GM12878 (cell line): ENCODE data around the gene SLFNL1.

Source experiments
- BACH1 ChIP-seq: fragments of 450-650 bp; IDR thresholded peaks from 2 replicates; pipeline ENCODE4 v1.6.1; 2017; ENCODE audit warnings: mild to moderate bottlenecking, borderline replicate concordance
- CREB1 ChIP-seq: IDR thresholded peaks from 2 replicates; pipeline ENCODE4 v1.6.1; 2012; ENCODE audit warnings: low read depth, mild to moderate bottlenecking, inconsistent platforms
- CTCF ChIP-seq, 3 experiments: IDR thresholded peaks in 2 of 3; conservative IDR thresholded peaks in 1 of 3; 2 replicates each; pipeline ENCODE4 v1.5.1; 2011; ENCODE audit warnings: low read depth in 3 of 3, low read length in 3 of 3, mild to moderate bottlenecking in 3 of 3, control low read depth in 2 of 3, moderate library complexity in 2 of 3, inconsistent platforms in 1 of 3, mixed read lengths in 1 of 3; ENCODE audit not compliant: control insufficient read depth in 2 of 3, insufficient read depth in 1 of 3; ENCODE audit errors: extremely low read depth in 1 of 3
- KAT2A ChIP-seq: conservative IDR thresholded peaks from 2 replicates; pipeline ENCODE4 v1.6.1; 2011; ENCODE audit warnings: low read depth, low read length; ENCODE audit not compliant: control insufficient read depth
- NFIC ChIP-seq: IDR thresholded peaks from 2 replicates; pipeline ENCODE4 v1.6.1; 2012; ENCODE audit warnings: low read depth, mild to moderate bottlenecking, inconsistent platforms, low read length, moderate library complexity
- POLR2A ChIP-seq: IDR thresholded peaks from 2 replicates; pipeline ENCODE4 v1.6.1; 2011; ENCODE audit warnings: low read depth, mild to moderate bottlenecking, low read length
- POLR2AphosphoS5 ChIP-seq: IDR thresholded peaks from 2 replicates; pipeline ENCODE4 v1.6.1; 2011; ENCODE audit warnings: mild to moderate bottlenecking, low read length, inconsistent platforms
- SIN3A ChIP-seq: IDR thresholded peaks from 2 replicates; pipeline ENCODE4 v1.6.1; 2012; ENCODE audit warnings: low read depth, low read length, improper control_type of control experiment
- SREBF1 ChIP-seq: IDR thresholded peaks from 2 replicates; pipeline ENCODE4 v1.6.1; 2012; ENCODE audit warnings: mild to moderate bottlenecking, low read length
- TF ChIP-seq, protein P1 (sequence below): IDR thresholded peaks from 2 replicates; pipeline ENCODE4 v1.6.1; 2012; ENCODE audit warnings: mild to moderate bottlenecking, low read depth, low read length

GRCh38 chr1:40969445-40969844 is 52.1 kb downstream of the SLFNL1 start:
- TF ChIP-seq, protein P1, sequence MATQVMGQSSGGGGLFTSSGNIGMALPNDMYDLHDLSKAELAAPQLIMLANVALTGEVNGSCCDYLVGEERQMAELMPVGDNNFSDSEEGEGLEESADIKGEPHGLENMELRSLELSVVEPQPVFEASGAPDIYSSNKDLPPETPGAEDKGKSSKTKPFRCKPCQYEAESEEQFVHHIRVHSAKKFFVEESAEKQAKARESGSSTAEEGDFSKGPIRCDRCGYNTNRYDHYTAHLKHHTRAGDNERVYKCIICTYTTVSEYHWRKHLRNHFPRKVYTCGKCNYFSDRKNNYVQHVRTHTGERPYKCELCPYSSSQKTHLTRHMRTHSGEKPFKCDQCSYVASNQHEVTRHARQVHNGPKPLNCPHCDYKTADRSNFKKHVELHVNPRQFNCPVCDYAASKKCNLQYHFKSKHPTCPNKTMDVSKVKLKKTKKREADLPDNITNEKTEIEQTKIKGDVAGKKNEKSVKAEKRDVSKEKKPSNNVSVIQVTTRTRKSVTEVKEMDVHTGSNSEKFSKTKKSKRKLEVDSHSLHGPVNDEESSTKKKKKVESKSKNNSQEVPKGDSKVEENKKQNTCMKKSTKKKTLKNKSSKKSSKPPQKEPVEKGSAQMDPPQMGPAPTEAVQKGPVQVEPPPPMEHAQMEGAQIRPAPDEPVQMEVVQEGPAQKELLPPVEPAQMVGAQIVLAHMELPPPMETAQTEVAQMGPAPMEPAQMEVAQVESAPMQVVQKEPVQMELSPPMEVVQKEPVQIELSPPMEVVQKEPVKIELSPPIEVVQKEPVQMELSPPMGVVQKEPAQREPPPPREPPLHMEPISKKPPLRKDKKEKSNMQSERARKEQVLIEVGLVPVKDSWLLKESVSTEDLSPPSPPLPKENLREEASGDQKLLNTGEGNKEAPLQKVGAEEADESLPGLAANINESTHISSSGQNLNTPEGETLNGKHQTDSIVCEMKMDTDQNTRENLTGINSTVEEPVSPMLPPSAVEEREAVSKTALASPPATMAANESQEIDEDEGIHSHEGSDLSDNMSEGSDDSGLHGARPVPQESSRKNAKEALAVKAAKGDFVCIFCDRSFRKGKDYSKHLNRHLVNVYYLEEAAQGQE: no peak
- no peak for TF ChIP-seq KAT2A
- TF ChIP-seq SREBF1: no peak
- no peak for TF ChIP-seq NFIC
- no peak for TF ChIP-seq SIN3A
- no peak for TF ChIP-seq CTCF (IDR thresholded peaks at IDR 0.05 in 2 of 3, conservative IDR thresholded peaks at IDR 0.05 in 1 of 3; ENCODE audit: control insufficient read depth in 2 of 3, extremely low read depth in 1 of 3, insufficient read depth in 1 of 3, low read depth in 3 of 3, low read length in 3 of 3)
- TF ChIP-seq POLR2AphosphoS5: no peak
- no peak for TF ChIP-seq CREB1
- no peak for TF ChIP-seq POLR2A
- no peak for TF ChIP-seq BACH1
